Measurements from ENCODE around the gene PACSIN1.

- TF ChIP-seq SUZ12 (IDR thresholded peaks at IDR 0.05; ENCODE audit: extremely low read depth, insufficient read depth, insufficient read length) (no peak), ZNF274 (IDR thresholded peaks at IDR 0.05; ENCODE audit: low read depth, low read length) (no peak), YY1 (IDR thresholded peaks at IDR 0.05; ENCODE audit: insufficient read depth, insufficient read length) (no peak)
Observed at GRCh38 chr6:34562350-34562749, 96.5 kb downstream of the PACSIN1 start.
